ENCODE data around the gene PLEK2. TPM values are rescaled to one million over a fixed set of nuclear protein-coding genes. Genes with fewer than 3 reads are reported as not detected.

PLEK2 gene
- total RNA-seq, 1 donor from 2014 or later = not detected

DNA sequence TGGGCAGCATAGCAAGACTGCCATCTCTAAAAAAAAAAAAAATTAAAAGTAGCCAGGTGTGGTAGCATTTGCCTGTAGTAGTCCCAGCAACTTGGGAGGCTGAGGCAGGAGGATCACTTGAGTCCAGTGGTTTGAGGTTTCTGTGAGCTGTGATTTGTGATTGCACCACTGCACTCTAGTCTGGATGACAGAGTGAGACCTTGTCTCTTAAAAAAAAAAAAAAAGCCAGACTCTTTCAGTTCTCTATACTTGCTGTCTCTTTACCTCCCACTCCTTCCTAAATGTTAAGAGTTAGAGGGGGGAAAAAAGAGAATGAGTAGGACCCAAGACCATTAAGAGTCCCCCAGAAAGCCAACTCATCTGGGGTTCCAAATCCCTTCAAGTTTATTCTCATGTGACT lies 34.0 kb downstream of the PLEK2 start:
- DNase-seq (ENCODE audit: low read depth, low spot score) = no peak
- no peak overlapping the region for H3K4me3 Mint-ChIP-seq
- peaks cover 19% of the 10 kb centered on the region for H3K36me3 Mint-ChIP-seq (ENCODE audit: low read depth)
- H3K4me1 Mint-ChIP-seq = no peaks in the 10 kb centered on the region
- no peaks in the 10 kb centered on the region for H3K27me3 Mint-ChIP-seq (ENCODE audit: low read depth)
- no peaks in the 10 kb centered on the region for H3K9me3 Mint-ChIP-seq
- TF ChIP-seq, protein P1, sequence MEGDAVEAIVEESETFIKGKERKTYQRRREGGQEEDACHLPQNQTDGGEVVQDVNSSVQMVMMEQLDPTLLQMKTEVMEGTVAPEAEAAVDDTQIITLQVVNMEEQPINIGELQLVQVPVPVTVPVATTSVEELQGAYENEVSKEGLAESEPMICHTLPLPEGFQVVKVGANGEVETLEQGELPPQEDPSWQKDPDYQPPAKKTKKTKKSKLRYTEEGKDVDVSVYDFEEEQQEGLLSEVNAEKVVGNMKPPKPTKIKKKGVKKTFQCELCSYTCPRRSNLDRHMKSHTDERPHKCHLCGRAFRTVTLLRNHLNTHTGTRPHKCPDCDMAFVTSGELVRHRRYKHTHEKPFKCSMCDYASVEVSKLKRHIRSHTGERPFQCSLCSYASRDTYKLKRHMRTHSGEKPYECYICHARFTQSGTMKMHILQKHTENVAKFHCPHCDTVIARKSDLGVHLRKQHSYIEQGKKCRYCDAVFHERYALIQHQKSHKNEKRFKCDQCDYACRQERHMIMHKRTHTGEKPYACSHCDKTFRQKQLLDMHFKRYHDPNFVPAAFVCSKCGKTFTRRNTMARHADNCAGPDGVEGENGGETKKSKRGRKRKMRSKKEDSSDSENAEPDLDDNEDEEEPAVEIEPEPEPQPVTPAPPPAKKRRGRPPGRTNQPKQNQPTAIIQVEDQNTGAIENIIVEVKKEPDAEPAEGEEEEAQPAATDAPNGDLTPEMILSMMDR (conservative IDR thresholded peaks at IDR 0.05) = no peak
- H3K27ac Mint-ChIP-seq (ENCODE audit: unreplicated experiment) = no peak overlapping the region

DNA sequence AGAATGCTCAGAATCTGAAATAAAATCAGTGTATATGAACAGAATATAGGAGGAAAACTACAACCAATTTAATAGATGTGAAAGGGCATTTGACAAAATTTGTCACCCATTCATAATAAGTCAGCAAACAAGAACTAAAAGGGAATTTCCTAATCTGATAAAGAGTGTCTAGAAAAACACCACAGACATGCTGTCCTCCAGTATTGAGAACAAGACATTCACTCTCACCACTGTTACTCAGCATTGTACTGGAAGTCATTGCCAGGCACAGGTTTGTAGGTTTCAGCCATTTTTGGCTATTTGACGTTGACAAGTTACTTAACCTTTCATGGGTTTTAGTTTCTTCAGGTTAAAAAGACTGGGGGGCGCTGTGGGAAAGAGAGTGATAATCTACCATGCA lies 38.6 kb downstream of the PLEK2 start:
- Mint-ChIP-seq H3K27me3 (ENCODE audit: low read depth) (no peaks in the 10 kb centered on the region), H3K4me3 (no peak overlapping the region), H3K4me1 (no peaks in the 10 kb centered on the region), H3K9me3 (no peaks in the 10 kb centered on the region), H3K36me3 (ENCODE audit: low read depth) (peaks cover 5% of the 10 kb centered on the region), H3K27ac (ENCODE audit: unreplicated experiment) (no peak overlapping the region)
- TF ChIP-seq, protein P1 (conservative IDR thresholded peaks at IDR 0.05) = no peak
- DNase-seq (ENCODE audit: low read depth, low spot score) = no peak

DNA sequence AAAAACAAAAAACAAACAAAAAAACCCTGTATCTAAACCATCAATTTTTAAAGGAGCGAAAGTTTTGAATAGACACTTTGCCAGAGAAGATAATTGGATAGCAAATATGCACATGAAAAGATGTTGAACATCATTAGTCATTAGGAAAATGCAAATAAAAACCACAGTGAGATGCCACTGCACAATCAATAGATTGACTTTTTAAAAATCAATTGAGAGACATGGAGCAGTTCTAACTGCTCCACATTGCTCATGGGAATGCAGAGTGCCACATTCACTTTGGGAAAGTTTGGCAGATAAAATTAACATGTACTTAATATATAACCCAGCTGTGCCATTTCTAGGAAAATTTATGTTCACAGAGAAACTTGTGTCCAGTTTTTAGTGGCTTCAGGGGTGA lies 39.1 kb downstream of the PLEK2 start:
- Mint-ChIP-seq H3K27ac (ENCODE audit: unreplicated experiment) (no peak overlapping the region), H3K4me3 (no peak overlapping the region), H3K27me3 (ENCODE audit: low read depth) (no peaks in the 10 kb centered on the region), H3K4me1 (no peaks in the 10 kb centered on the region), H3K36me3 (ENCODE audit: low read depth) (peaks cover 5% of the 10 kb centered on the region), H3K9me3 (no peaks in the 10 kb centered on the region)
- DNase-seq (ENCODE audit: low read depth, low spot score) = no peak
- TF ChIP-seq, protein P1 (conservative IDR thresholded peaks at IDR 0.05) = no peak

DNA sequence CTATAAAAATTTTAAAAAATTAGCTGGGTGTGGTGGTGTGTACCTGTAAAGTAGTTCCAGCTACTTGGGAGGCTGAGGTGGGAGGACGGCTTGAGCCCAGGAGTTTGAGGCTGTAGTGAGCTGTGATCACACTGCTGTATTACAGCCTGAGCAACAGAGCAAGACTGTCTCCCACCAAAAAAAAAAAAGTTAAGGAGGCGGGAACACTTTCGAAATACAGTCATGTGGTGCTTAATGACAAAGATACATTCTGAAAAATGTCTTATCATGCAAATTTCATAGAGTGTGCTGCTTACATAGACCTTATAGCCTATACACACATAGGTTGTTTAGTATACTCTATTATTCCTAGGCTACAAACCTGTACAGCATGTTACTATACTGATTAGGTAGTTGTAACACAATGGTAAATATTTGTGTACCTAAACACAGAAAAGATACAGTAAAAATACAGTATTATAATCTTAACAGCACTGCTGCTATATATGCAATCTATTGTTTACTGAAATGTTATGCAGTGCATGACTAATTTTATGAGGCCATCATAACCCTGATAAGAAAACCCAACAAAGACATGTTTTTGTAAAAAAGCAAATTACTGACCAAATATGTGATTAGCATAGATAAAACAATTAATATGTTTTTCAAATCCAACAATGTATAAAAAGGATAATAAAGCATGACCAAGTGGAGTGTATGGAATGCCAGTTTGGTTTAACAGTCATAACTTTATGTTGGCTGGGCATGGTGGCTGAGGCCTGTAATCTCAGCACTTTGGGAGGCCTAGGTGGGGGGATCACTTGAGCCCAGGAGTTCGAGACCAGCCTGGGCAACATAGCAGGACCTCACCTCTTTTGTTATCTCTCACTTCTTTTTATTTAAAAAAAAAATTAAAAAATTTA lies 40.5 kb downstream of the PLEK2 start:
- DNase-seq (ENCODE audit: low read depth, low spot score) = no peak
- Mint-ChIP-seq H3K36me3 (ENCODE audit: low read depth) (peaks cover 4% of the 10 kb centered on the region), H3K4me1 (no peaks in the 10 kb centered on the region)

DNA sequence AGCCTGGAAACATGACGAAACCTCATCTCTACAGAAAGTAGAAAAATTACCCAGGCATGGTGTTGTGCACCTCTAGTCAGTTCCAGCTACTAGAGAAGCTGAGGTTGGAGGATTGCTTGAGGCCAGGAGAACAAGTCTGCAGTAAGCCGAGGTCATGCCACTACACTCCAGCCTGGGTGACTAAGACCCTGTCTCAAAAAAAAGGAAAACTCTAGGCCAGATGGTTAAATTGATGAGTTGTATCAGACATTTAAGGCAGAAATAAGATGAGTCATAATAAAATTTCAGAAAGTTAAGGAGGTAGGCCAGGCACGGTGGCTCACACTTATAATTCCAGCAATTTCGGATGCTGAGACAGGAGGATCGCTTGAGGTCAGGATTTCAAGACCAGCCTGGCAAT lies 41.1 kb downstream of the PLEK2 start:
- no peak for DNase-seq (ENCODE audit: low read depth, low spot score)
- TF ChIP-seq, protein P1 (conservative IDR thresholded peaks at IDR 0.05) = no peak

More for the DNA sequence above, 40.5 kb downstream of the PLEK2 start:
- Mint-ChIP-seq H3K9me3 (no peaks in the 10 kb centered on the region), H3K27ac (ENCODE audit: unreplicated experiment) (no peak overlapping the region), H3K27me3 (ENCODE audit: low read depth) (no peaks in the 10 kb centered on the region), H3K4me3 (no peak overlapping the region)
- TF ChIP-seq, protein P1 (conservative IDR thresholded peaks at IDR 0.05) = no peak

More for the DNA sequence above, 41.1 kb downstream of the PLEK2 start:
- no peaks in the 10 kb centered on the region for H3K27me3 Mint-ChIP-seq (ENCODE audit: low read depth)
- H3K36me3 Mint-ChIP-seq (ENCODE audit: low read depth) = peaks cover 4% of the 10 kb centered on the region
- H3K4me3 Mint-ChIP-seq = no peak overlapping the region
- H3K4me1 Mint-ChIP-seq = no peaks in the 10 kb centered on the region
- no peak overlapping the region for H3K27ac Mint-ChIP-seq (ENCODE audit: unreplicated experiment)
- no peaks in the 10 kb centered on the region for H3K9me3 Mint-ChIP-seq

Measured in neural crest cell (in vitro differentiated cells).